OCI-LY3 (cell line): ENCODE results near the gene SNAP91.

Source experiments
- H2AFZ ChIP-seq: fragments of 200-600, 300-600 bp; shearing (Covaris generic); 2 replicates; pipeline ENCODE4 v1.6.0; 2014; ENCODE audit warnings: antibody characterized with exemption, low read depth, low read length
- H3K27ac ChIP-seq: fragments of 200-600, 300-600 bp; sonication (generic); 2 replicates; pipeline ENCODE4 v1.5.1; 2014; ENCODE audit warnings: mild to moderate bottlenecking, low read length, moderate library complexity, mixed read lengths
- H3K27me3 ChIP-seq: fragments of 200-600, 300-600 bp; sonication (generic); 2 replicates; pipeline ENCODE4 v1.6.1; 2014; ENCODE audit warnings: low read depth, low read length, mixed read lengths
- H3K36me3 ChIP-seq: fragments of 200-600, 300-600 bp; sonication (generic); replicated peaks from 2 replicates; pipeline ENCODE3; 2014; ENCODE audit warnings: low read depth, low read length, mixed read lengths
- H3K4me1 ChIP-seq: fragments of 300-600, 200-600 bp; sonication (generic); 2 replicates; pipeline ENCODE4 v1.6.1; 2014; ENCODE audit warnings: low read length, mixed read lengths
- H3K4me2 ChIP-seq: fragments of 200-600, 300-600 bp; sonication (generic); 2 replicates; pipeline ENCODE4 v1.6.1; 2014; ENCODE audit warnings: low read length, mixed read lengths
- H3K4me3 ChIP-seq: fragments of 300-600, 200-600 bp; sonication (generic); 2 replicates; pipeline ENCODE4 v1.5.1; 2014; ENCODE audit warnings: antibody characterized with exemption, mild to moderate bottlenecking, low read length, moderate library complexity
- H3K79me2 ChIP-seq: fragments of 300-600, 200-600 bp; shearing (Covaris generic); 2 replicates; pipeline ENCODE4 v1.6.1; 2014; ENCODE audit warnings: mild to moderate bottlenecking, low read length, mixed read lengths
- H3K9ac ChIP-seq: fragments of 300-600, 200-600 bp; shearing (Covaris generic); 2 replicates; pipeline ENCODE4 v1.6.0; 2014; ENCODE audit warnings: mild to moderate bottlenecking, low read length, moderate library complexity
- H3K9me3 ChIP-seq: fragments of 200-600, 300-600 bp; shearing (Covaris generic); 2 replicates; pipeline ENCODE4 v1.6.1; 2014; ENCODE audit warnings: low read length, mixed read lengths; ENCODE audit not compliant: insufficient read depth
- H4K20me1 ChIP-seq: fragments of 200-600, 300-600 bp; sonication (generic); 2 replicates; pipeline ENCODE4 v1.6.1; 2016; ENCODE audit warnings: low read length, mixed read lengths; ENCODE audit not compliant: insufficient read depth
- EZH2phosphoT487 ChIP-seq: fragments of 200-600 bp; shearing (Covaris generic); IDR thresholded peaks from 2 replicates; pipeline ENCODE4 v1.6.1; 2018; ENCODE audit warnings: antibody characterized with exemption, mixed run types, low read depth
- TF ChIP-seq, protein P1 (sequence below): fragments of 200-600, 300-600 bp; sonication (generic); IDR thresholded peaks from 2 replicates; pipeline ENCODE4 v1.5.1; 2014; ENCODE audit warnings: antibody characterized with exemption, low read length, low read depth

Gene SNAP91

DNA sequence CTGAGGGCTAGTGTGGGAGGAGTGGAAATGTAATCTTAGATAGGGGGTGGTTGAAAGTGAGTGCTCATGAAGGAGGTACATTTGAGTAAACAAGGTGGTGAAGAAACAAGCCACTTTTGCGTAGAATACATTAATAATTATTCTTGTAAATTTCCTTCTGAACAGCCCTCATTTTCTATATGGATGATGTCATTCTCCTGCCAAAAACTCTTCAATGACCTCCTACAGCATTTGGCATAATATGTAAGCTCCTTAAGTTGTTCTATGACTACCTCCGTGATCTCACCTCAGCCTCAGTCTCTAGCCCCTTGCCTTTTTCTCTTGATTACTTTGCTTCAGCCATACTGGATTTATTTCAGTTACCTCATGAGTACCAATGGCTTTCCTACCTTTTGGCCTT is 14.0 kb upstream of the SNAP91 start:
- Histone ChIP-seq H3K4me1 (peaks cover 7% of the 10 kb centered on the region), H3K9ac (no peak overlapping the region), H3K4me2 (no peak overlapping the region), H3K27ac (no peak overlapping the region), H3K4me3 (no peak overlapping the region), H3K27me3 (no peaks in the 10 kb centered on the region), H3K9me3 (no peaks in the 10 kb centered on the region), H2AFZ (no peak overlapping the region), H3K36me3 (no peaks in the 10 kb centered on the region), H3K79me2 (no peaks in the 10 kb centered on the region), H4K20me1 (no peaks in the 10 kb centered on the region)
- TF ChIP-seq, protein P1, sequence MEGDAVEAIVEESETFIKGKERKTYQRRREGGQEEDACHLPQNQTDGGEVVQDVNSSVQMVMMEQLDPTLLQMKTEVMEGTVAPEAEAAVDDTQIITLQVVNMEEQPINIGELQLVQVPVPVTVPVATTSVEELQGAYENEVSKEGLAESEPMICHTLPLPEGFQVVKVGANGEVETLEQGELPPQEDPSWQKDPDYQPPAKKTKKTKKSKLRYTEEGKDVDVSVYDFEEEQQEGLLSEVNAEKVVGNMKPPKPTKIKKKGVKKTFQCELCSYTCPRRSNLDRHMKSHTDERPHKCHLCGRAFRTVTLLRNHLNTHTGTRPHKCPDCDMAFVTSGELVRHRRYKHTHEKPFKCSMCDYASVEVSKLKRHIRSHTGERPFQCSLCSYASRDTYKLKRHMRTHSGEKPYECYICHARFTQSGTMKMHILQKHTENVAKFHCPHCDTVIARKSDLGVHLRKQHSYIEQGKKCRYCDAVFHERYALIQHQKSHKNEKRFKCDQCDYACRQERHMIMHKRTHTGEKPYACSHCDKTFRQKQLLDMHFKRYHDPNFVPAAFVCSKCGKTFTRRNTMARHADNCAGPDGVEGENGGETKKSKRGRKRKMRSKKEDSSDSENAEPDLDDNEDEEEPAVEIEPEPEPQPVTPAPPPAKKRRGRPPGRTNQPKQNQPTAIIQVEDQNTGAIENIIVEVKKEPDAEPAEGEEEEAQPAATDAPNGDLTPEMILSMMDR, result no peak
- TF ChIP-seq EZH2phosphoT487, result no peak

- no peaks in the 10 kb centered on the region for H3K36me3 ChIP-seq
- H3K9me3 ChIP-seq, result no peaks in the 10 kb centered on the region
- no peaks in the 10 kb centered on the region for H4K20me1 ChIP-seq
- TF ChIP-seq, protein P1, result no peak
- TF ChIP-seq EZH2phosphoT487, result no peak
- no peak overlapping the region for H3K4me2 ChIP-seq
- no peaks in the 10 kb centered on the region for H3K27me3 ChIP-seq
- H3K4me3 ChIP-seq, result no peak overlapping the region
- H3K9ac ChIP-seq, result no peak overlapping the region
- H3K79me2 ChIP-seq, result no peaks in the 10 kb centered on the region
- no peaks in the 10 kb centered on the region for H3K4me1 ChIP-seq
- no peak overlapping the region for H2AFZ ChIP-seq
- H3K27ac ChIP-seq, result no peak overlapping the region
These were observed 8.9 kb upstream of the SNAP91 start for GRCh38 chr6:83717809-83718208.

DNA sequence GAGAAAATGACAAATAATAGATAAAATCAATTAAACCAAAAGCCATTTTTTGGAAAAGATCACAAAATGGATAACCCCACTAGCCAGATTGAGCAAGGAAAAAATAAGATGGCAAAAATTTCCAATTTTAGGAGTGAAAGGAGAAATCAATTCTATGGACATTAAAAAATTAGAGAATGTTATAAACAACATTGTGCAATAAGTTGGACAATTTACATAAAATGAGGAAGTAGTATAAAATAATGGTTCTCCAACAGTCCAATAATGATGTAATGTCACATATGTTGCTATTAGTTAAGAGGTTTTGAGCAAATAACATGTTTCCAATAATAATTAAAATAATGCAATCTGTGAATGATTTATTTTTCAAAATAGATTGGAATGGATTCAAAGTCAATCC is 3.1 kb upstream of the SNAP91 start:
- Histone ChIP-seq H3K9me3 (peaks cover 15% of the 10 kb centered on the region), H3K9ac (no peak overlapping the region), H3K4me1 (no peaks in the 10 kb centered on the region), H4K20me1 (no peaks in the 10 kb centered on the region), H3K27me3 (no peaks in the 10 kb centered on the region), H2AFZ (no peak overlapping the region), H3K79me2 (no peaks in the 10 kb centered on the region), H3K4me3 (no peak overlapping the region), H3K4me2 (no peak overlapping the region), H3K36me3 (no peaks in the 10 kb centered on the region), H3K27ac (no peak overlapping the region)
- no peak for TF ChIP-seq EZH2phosphoT487
- TF ChIP-seq, protein P1, result no peak

DNA sequence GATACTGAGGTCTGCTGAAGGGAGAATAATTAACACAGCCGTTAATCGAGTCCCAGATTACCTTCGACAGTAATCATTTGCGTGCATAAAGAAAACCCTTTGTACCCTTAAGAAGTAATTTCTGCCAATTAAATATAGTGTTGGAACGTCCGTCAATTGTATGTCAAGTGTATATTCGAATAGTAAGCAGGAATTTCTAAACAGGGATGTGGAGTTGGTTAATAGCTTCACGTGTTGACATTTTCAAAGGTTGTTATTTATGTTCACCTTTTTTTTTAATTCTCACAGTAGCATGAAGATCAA is 798 bp upstream of the SNAP91 start:
- no peak overlapping the region for H3K4me3 ChIP-seq

More for the DNA sequence above, 798 bp upstream of the SNAP91 start:
- H4K20me1 ChIP-seq, result no peaks in the 10 kb centered on the region
- no peaks in the 10 kb centered on the region for H3K36me3 ChIP-seq
- H3K27ac ChIP-seq, result no peak overlapping the region
- no peak for TF ChIP-seq EZH2phosphoT487
- TF ChIP-seq, protein P1, result no peak
- peaks cover 15% of the 10 kb centered on the region for H3K9me3 ChIP-seq
- no peak overlapping the region for H3K4me2 ChIP-seq
- no peaks in the 10 kb centered on the region for H3K4me1 ChIP-seq
- no peak overlapping the region for H3K9ac ChIP-seq
- H3K27me3 ChIP-seq, result no peaks in the 10 kb centered on the region
- H3K79me2 ChIP-seq, result no peaks in the 10 kb centered on the region
- H2AFZ ChIP-seq, result no peak overlapping the region
